ENCODE data around the gene SLC8A2. TPM values are rescaled to one million over a fixed set of nuclear protein-coding genes. Genes with fewer than 3 reads are reported as not detected.
A peak's percentile ranks its signal among the peaks of the same experiment; 100 is the strongest.

Gene SLC8A2
- total and polyA plus RNA-seq, 10 of the 15 experiments (the other 5 are each of a cell fraction or from before 2014, with no cell fraction given), result not detected

GRCh38 chr19:47511128-47511517 is 39.4 kb upstream of the SLC8A2 start:
- no peak for ATAC-seq
- in situ Hi-C loops (cut with MboI), result no loop called here

GRCh38 chr19:47510516-47511127 is 38.9 kb upstream of the SLC8A2 start:
- ATAC-seq (no peak), FAIRE-seq (no peak), DNase-seq (ENCODE audit: low read depth, low spot score) (no peak)
- H3K27ac ChIP-seq (ENCODE audit: control insufficient read depth, insufficient read depth), result no peak overlapping the region
- ChIA-PET POLR2A (interaction anchor here (0.8 kb wide), 1 partner anchor 22 kb away, joined by 3 read pairs; no protein-coding TSS in a partner anchor), SMC1A (ENCODE audit: uncharacterized antibody, unreplicated experiment) (interaction anchor here (3.2 kb wide), 1 partner anchor 26 kb away, joined by 16 read pairs; the partner anchor contains the start of gene KPTN), CTCF (interaction anchor here (2.2 kb wide), 1 partner anchor 74 kb away, joined by 7 read pairs; no protein-coding TSS in a partner anchor), RAD21 (ENCODE audit: unreplicated experiment) (no interaction called here)
- peaks cover 8% of the 10 kb centered on the region for H3K4me1 ChIP-seq (ENCODE audit: control insufficient read depth, insufficient read depth, low read length)
- H3K4me2 ChIP-seq (ENCODE audit: control insufficient read depth, insufficient read depth), result no peak overlapping the region; the same call in 1 of the 2 replicates
- H3K27me3 ChIP-seq (replicated peaks in 1 of 2; ENCODE audit: control insufficient read depth in 2 of 2, insufficient read depth in 2 of 2, low read length in 1 of 2), result no peaks in the 10 kb centered on the region
- intact Hi-C loops (cut with micrococcal nuclease; ENCODE audit: unreplicated experiment) (loop anchor here (10.0 kb wide), 1 partner anchor 226 kb away; no protein-coding TSS in a partner anchor), in situ Hi-C loops (cut with MboI) (no loop called here)
- H3K79me2 ChIP-seq (ENCODE audit: control insufficient read depth, insufficient read depth, low read length), result peaks cover 73% of the 10 kb centered on the region
- H2AFZ ChIP-seq (ENCODE audit: control insufficient read depth, low read depth, low read length), result no peak overlapping the region
- 83% methylated on average over 12 of the region's 12 CpGs for WGBS (ENCODE audit: insufficient coverage, insufficient replicate concordance, low lambda C conversion rate, missing lambda C conversion rate)
- no peak overlapping the region for H3K4me3 ChIP-seq
- H3K9me3 ChIP-seq (replicated peaks; ENCODE audit: control insufficient read depth, insufficient read depth, low read length), result no peaks in the 10 kb centered on the region
- TF ChIP-seq TCF12 (IDR thresholded peaks at IDR 0.05; ENCODE audit: low read depth, low read length) (no peak), RAD21 (IDR thresholded peaks at IDR 0.05; ENCODE audit: insufficient read depth, low read depth, low read length) (no peak), BRCA1 (IDR thresholded peaks at IDR 0.05; ENCODE audit: low read depth, low read length) (no peak)
- no peaks in the 10 kb centered on the region; the same call in 1 of the 2 replicates for H4K20me1 ChIP-seq (ENCODE audit: control insufficient read depth, insufficient read depth)
- BruUV-seq (replicated peaks), result no TSS peak
- peaks cover 10 to 13% of the 10 kb centered on the region in 2 experiments; a peak in 3 of 4 replicates for H3K36me3 ChIP-seq (ENCODE audit: control insufficient read depth in 2 of 2, insufficient read depth in 2 of 2, low read length in 1 of 2)
- no peak overlapping the region for H3K9ac ChIP-seq (ENCODE audit: control insufficient read depth, insufficient read depth, low read length)

More at GRCh38 chr19:47511128-47511517, 39.4 kb upstream of the SLC8A2 start:
- POLR2A ChIA-PET, result interaction anchor here (0.6 to 0.8 kb wide), 2 partner anchors 23 to 29 kb away, joined by 3 to 4 read pairs; no protein-coding TSS in a partner anchor
- Histone ChIP-seq H2AFZ (ENCODE audit: control insufficient read depth, low read depth, low read length) (no peak overlapping the region), H3K9me3 (replicated peaks; ENCODE audit: control insufficient read depth, insufficient read depth, low read length) (no peaks in the 10 kb centered on the region), H3K4me2 (ENCODE audit: control insufficient read depth, insufficient read depth) (0 out of 2 replicates have a peak overlapping the region, but pooled peaks have one; percentile 1), H3K9ac (ENCODE audit: control insufficient read depth, insufficient read depth, low read length) (no peak overlapping the region), H3K36me3 (ENCODE audit: control insufficient read depth in 2 of 2, insufficient read depth in 2 of 2, low read length in 1 of 2) (peaks cover 10 to 12% of the 10 kb centered on the region in 2 experiments; a peak in 3 of 4 replicates), H4K20me1 (ENCODE audit: control insufficient read depth, insufficient read depth) (no peaks in the 10 kb centered on the region; the same call in 1 of the 2 replicates), H3K27me3 (replicated peaks in 1 of 2; ENCODE audit: control insufficient read depth in 2 of 2, insufficient read depth in 2 of 2, low read length in 1 of 2) (no peaks in the 10 kb centered on the region), H3K27ac (ENCODE audit: control insufficient read depth, insufficient read depth) (no peak overlapping the region), H3K79me2 (ENCODE audit: control insufficient read depth, insufficient read depth, low read length) (peaks cover 73% of the 10 kb centered on the region), H3K4me3 (no peak overlapping the region), H3K4me1 (ENCODE audit: control insufficient read depth, insufficient read depth, low read length) (peaks cover 12% of the 10 kb centered on the region)
- TF ChIP-seq TCF12 (IDR thresholded peaks at IDR 0.05; ENCODE audit: low read depth, low read length) (no peak), MYB (IDR thresholded peaks at IDR 0.05; ENCODE audit: borderline replicate concordance, low read depth, low read length) (no peak)
- RAD21 ChIA-PET (ENCODE audit: unreplicated experiment), result no interaction called here
- FAIRE-seq, result no peak
- CTCF ChIA-PET, result interaction anchor here (1.2 to 2.2 kb wide), 2 partner anchors 22 to 74 kb away, joined by 3 to 7 read pairs; no protein-coding TSS in a partner anchor
- BruUV-seq (replicated peaks), result no TSS peak
- intact Hi-C loops (cut with micrococcal nuclease; ENCODE audit: unreplicated experiment), result loop anchor here (10.0 kb wide), 1 partner anchor 226 kb away; no protein-coding TSS in a partner anchor
- no peak for DNase-seq (ENCODE audit: low read depth, low spot score)
- 95% methylated on average over 6 of the region's 6 CpGs for WGBS (ENCODE audit: insufficient coverage, insufficient replicate concordance, low lambda C conversion rate, missing lambda C conversion rate)
- SMC1A ChIA-PET (ENCODE audit: uncharacterized antibody, unreplicated experiment), result interaction anchor here (3.2 kb wide), 1 partner anchor 27 kb away, joined by 16 read pairs; the partner anchor contains the start of gene KPTN
